ENCODE data around the gene FOSL1.

Gene FOSL1

GRCh38 chr11:65888163-65888814 lies 11.9 kb downstream of the FOSL1 start, which contains the start of gene FIBP:
Gene FIBP (minus strand): TSS chr11:65888471. CDS start chr11:65888418, 53 bp downstream.
- Histone ChIP-seq H3K36me3 (ENCODE audit: insufficient read depth, low read length) (peaks cover 30% of the 10 kb centered on the region), H3K9me3 (ENCODE audit: low read length) (no peaks in the 10 kb centered on the region), H2AFZ (ENCODE audit: low read depth, low read length) (no peak within 1 kb of the TSS), H3K27me3 (ENCODE audit: insufficient read depth, low read length) (no peaks in the 10 kb centered on the region), H3K4me1 (ENCODE audit: insufficient read depth, low read length) (peaks cover 39% of the 10 kb centered on the region), H3K4me3 (ENCODE audit: low read length) (peak within 1 kb of the TSS; percentile 79)

DNA sequence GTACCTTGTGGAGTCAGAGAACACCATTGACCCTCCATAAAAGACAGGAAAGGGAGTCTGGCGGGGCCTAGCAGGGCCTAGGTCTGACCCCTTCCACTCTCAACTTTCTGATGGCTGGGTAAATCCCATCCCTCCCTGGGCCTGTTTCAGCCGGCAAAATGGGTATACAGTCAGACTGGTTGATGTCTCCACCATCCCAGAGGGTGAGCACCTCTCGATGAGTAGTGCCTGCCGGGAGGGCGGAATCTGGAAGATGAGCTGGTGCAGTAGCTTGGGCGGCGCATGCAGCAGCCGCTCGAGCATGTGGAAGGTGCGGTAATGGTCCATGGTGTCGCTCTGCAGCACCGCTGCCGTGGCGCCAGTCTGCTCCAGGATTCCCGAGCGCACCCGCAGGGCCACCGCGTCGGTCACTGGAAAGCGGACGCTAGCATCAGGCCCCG lies 12.4 kb downstream of the FOSL1 start:
- H3K27me3 ChIP-seq (ENCODE audit: insufficient read depth, low read length): no peaks in the 10 kb centered on the region
- peaks cover 39% of the 10 kb centered on the region for H3K4me1 ChIP-seq (ENCODE audit: insufficient read depth, low read length)
- peak overlapping the region; percentile 79 for H3K4me3 ChIP-seq (ENCODE audit: low read length)
- H2AFZ ChIP-seq (ENCODE audit: low read depth, low read length): no peak overlapping the region
- H3K36me3 ChIP-seq (ENCODE audit: insufficient read depth, low read length): peaks cover 36% of the 10 kb centered on the region
- no peaks in the 10 kb centered on the region for H3K9me3 ChIP-seq (ENCODE audit: low read length)

DNA sequence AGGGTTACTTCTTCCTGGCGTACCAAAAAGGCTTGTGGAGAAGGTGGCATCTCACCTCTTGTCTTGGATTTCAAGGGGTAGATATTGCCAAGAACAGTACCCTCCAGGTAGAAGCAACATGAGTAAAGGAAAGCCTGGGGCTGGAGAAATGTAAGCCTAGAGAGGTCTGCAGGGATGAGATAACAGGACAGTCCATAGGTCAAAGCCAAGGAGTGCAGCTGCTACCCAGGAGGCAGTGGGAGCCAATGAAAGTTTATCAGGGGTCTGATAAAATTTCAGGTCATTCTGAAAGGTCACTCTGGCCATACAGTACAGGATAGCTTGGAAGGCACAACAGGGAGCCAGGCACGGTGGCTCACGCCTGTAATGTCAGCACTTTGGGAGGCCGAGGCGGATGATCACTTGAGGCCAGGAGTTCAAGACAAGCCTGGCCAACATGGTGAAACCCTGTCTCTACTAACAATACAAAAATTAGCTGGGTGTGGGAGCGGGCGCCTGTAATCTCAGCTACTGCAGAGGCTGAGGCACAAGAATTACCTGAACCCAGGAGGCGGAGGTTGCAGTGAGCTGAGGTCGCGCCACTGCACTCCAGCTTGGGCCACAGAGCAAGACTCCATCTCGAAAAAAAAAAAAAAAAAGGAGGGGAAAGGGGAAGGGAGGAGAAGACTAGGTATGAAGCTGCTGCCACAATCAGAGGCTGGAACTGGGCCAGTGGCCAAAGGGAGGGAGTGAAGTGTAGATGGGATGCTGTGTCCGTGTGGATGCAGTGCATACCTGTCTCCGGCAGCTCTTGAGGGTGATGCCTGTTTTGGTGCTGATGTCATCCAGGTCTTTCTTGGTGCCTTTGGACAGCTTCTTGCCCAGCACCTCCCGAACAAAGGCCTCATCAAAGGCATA lies 13.1 kb downstream of the FOSL1 start:
- Histone ChIP-seq H3K4me3 (ENCODE audit: low read length) (peak overlapping the region; percentile 79), H3K4me1 (ENCODE audit: insufficient read depth, low read length) (peaks cover 36% of the 10 kb centered on the region), H2AFZ (ENCODE audit: low read depth, low read length) (no peak overlapping the region), H3K27me3 (ENCODE audit: insufficient read depth, low read length) (no peaks in the 10 kb centered on the region), H3K9me3 (ENCODE audit: low read length) (no peaks in the 10 kb centered on the region), H3K36me3 (ENCODE audit: insufficient read depth, low read length) (peaks cover 41% of the 10 kb centered on the region)

DNA sequence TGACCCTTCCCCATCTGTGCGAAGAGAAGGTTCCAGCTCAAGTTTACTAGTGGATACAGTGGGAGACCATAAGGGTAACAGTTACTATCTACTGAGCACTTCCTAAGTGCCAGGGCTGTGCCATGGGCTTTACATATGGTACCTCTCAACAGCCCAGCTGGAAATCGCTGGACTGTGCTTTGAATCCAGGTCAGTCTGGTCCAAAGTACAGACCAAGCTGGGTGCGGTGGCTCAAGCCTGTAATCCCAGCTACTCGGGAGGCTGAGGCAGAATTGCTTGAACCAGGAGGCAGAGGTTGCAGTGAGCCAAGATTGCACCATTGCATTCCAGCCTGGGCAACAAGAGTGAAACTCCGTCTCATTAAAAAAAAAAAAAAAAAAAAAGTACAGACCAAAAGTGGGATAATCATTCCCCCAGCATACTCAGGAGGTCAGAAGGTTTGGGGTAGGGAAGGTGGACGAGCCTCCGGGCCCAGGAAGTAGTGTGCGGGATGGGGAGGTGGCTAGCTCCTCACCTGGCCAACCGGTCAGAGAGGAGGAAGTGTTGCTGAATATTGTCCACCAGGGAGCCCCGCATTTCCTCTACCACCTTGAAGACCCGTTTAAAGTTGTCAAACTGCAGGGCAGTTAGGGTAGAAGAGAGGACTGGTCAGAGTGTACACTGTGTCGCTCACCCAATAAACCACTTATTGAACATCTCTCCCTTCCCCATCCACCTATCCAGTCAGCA lies 14.2 kb downstream of the FOSL1 start:
- Histone ChIP-seq H3K4me1 (ENCODE audit: insufficient read depth, low read length) (peaks cover 27% of the 10 kb centered on the region), H2AFZ (ENCODE audit: low read depth, low read length) (no peak overlapping the region), H3K27me3 (ENCODE audit: insufficient read depth, low read length) (no peaks in the 10 kb centered on the region), H3K4me3 (ENCODE audit: low read length) (no peak overlapping the region), H3K9me3 (ENCODE audit: low read length) (no peaks in the 10 kb centered on the region), H3K36me3 (ENCODE audit: insufficient read depth, low read length) (peaks cover 41% of the 10 kb centered on the region)

DNA sequence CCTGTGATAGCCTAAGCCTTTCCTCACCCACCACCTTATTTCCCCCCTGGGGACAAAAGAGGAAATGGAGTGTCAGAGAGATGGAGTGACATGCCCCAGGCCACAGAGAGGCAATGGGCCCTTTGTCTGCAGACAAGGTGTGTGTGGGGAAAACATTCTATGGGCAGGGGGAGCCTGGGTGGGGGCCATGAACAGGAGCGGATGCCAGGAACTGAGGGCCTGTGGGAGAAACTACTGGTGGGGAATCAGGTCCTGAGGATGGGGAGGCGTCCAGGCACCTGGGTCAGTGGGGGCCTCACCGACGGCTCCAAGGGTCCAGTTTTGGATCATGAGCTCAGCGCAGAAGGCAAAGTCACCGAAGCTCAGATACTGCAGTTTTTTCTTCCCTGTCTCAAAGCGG lies 15.0 kb downstream of the FOSL1 start:
- Histone ChIP-seq H3K36me3 (ENCODE audit: insufficient read depth, low read length) (peaks cover 41% of the 10 kb centered on the region), H3K9me3 (ENCODE audit: low read length) (no peaks in the 10 kb centered on the region), H3K4me3 (ENCODE audit: low read length) (no peak overlapping the region), H3K27me3 (ENCODE audit: insufficient read depth, low read length) (no peaks in the 10 kb centered on the region), H2AFZ (ENCODE audit: low read depth, low read length) (no peak overlapping the region), H3K4me1 (ENCODE audit: insufficient read depth, low read length) (peaks cover 27% of the 10 kb centered on the region)

DNA sequence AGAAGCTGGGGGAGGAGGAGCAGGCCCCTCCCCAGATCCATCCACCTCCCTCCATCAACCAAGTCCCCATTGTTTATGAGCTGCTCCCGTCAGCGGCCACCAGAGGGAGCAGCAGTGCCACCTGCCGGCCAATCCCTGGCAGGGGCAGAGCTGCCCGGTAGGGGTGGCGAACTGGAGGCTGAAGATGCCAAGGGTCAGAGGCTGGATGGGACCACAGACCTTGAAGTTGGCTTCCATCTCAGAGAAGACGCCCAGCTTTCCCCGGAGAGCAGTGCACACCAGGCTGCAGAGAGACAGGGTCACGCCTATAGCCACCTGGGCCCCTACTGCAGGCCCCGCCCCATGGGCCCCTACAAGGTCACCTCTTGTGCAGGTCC lies 15.5 kb downstream of the FOSL1 start:
- Histone ChIP-seq H3K4me1 (ENCODE audit: insufficient read depth, low read length) (peaks cover 21% of the 10 kb centered on the region), H2AFZ (ENCODE audit: low read depth, low read length) (no peak overlapping the region), H3K9me3 (ENCODE audit: low read length) (no peaks in the 10 kb centered on the region), H3K36me3 (ENCODE audit: insufficient read depth, low read length) (peaks cover 41% of the 10 kb centered on the region), H3K4me3 (ENCODE audit: low read length) (no peak overlapping the region), H3K27me3 (ENCODE audit: insufficient read depth, low read length) (no peaks in the 10 kb centered on the region)

DNA sequence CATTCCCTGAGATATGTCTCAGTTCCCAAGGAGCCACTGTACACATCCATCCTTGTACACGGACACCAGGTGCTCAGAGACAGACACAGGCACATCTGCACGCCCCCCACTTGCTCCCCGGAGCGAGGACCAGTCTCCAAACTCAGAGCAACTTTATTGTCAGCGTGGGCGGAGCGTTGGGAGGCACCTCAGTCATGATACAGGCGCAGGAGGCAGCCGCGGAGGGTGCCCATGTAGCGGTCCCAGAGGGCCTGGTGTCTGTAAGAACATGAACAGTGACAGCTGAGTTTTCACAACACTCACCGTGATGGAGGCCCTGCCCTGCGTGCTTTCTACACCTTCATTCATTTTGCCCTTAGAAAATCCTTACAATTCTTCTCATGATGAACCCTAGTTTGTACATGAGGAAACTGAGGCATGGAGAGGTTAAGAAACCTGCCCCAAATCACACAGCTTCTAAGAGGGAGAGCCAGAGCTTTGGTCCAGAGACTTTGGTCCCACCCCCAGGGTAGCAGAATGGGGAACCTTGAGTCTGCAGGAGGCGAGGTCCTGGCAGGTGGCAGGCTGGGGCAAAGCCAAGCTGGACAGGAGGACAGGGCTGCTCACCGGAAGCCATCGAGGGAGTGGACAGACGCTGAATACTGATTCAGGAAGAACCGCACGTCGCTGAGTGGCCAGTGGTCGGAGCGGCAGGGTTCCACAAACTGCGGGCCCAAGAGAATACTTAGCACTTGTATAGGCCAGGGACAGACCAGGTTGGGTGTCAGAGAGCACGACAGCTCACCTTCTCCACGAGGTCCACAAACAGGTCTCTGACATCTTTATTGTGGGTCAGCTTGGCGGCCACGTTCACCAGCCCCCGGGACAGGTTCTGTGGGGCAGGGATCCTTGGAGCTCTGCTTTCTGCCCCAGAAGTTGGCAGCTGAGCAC lies 16.1 kb downstream of the FOSL1 start:
- no peaks in the 10 kb centered on the region for H3K27me3 ChIP-seq (ENCODE audit: insufficient read depth, low read length)
- H3K9me3 ChIP-seq (ENCODE audit: low read length): no peaks in the 10 kb centered on the region
- no peak overlapping the region for H3K4me3 ChIP-seq (ENCODE audit: low read length)
- no peak overlapping the region for H2AFZ ChIP-seq (ENCODE audit: low read depth, low read length)
- peaks cover 41% of the 10 kb centered on the region for H3K36me3 ChIP-seq (ENCODE audit: insufficient read depth, low read length)
- H3K4me1 ChIP-seq (ENCODE audit: insufficient read depth, low read length): peaks cover 16% of the 10 kb centered on the region

- peaks cover 41% of the 10 kb centered on the region for H3K36me3 ChIP-seq (ENCODE audit: insufficient read depth, low read length)
- H2AFZ ChIP-seq (ENCODE audit: low read depth, low read length): no peak overlapping the region
- no peaks in the 10 kb centered on the region for H3K27me3 ChIP-seq (ENCODE audit: insufficient read depth, low read length)
- peaks cover 11% of the 10 kb centered on the region for H3K4me1 ChIP-seq (ENCODE audit: insufficient read depth, low read length)
- no peaks in the 10 kb centered on the region for H3K9me3 ChIP-seq (ENCODE audit: low read length)
- H3K4me3 ChIP-seq (ENCODE audit: low read length): no peak overlapping the region
Observed at GRCh38 chr11:65883058-65883761, 17.0 kb downstream of the FOSL1 start.

GRCh38 chr11:65882120-65883057 lies 17.8 kb downstream of the FOSL1 start:
- H3K4me3 ChIP-seq (ENCODE audit: low read length): no peak overlapping the region
- peaks cover 41% of the 10 kb centered on the region for H3K36me3 ChIP-seq (ENCODE audit: insufficient read depth, low read length)
- no peaks in the 10 kb centered on the region for H3K9me3 ChIP-seq (ENCODE audit: low read length)
- H2AFZ ChIP-seq (ENCODE audit: low read depth, low read length): no peak overlapping the region
- H3K27me3 ChIP-seq (ENCODE audit: insufficient read depth, low read length): no peaks in the 10 kb centered on the region
- H3K4me1 ChIP-seq (ENCODE audit: insufficient read depth, low read length): peaks cover 9% of the 10 kb centered on the region

- Histone ChIP-seq H3K4me1 (ENCODE audit: insufficient read depth, low read length) (peaks cover 2% of the 10 kb centered on the region), H3K9me3 (ENCODE audit: low read length) (no peaks in the 10 kb centered on the region), H3K4me3 (ENCODE audit: low read length) (no peak overlapping the region), H2AFZ (ENCODE audit: low read depth, low read length) (no peak overlapping the region), H3K27me3 (ENCODE audit: insufficient read depth, low read length) (no peaks in the 10 kb centered on the region), H3K36me3 (ENCODE audit: insufficient read depth, low read length) (peaks cover 32% of the 10 kb centered on the region)
Observed at GRCh38 chr11:65880844-65881421, 19.3 kb downstream of the FOSL1 start.

GRCh38 chr11:65880027-65880426 lies 20.2 kb downstream of the FOSL1 start:
- H2AFZ ChIP-seq (ENCODE audit: low read depth, low read length): no peak overlapping the region
- no peak overlapping the region for H3K4me3 ChIP-seq (ENCODE audit: low read length)
- H3K36me3 ChIP-seq (ENCODE audit: insufficient read depth, low read length): peaks cover 23% of the 10 kb centered on the region
- H3K9me3 ChIP-seq (ENCODE audit: low read length): no peaks in the 10 kb centered on the region
- H3K27me3 ChIP-seq (ENCODE audit: insufficient read depth, low read length): no peaks in the 10 kb centered on the region
- H3K4me1 ChIP-seq (ENCODE audit: insufficient read depth, low read length): peaks cover 2% of the 10 kb centered on the region

Data from neuron (in vitro differentiated cells).